OCI-LY7 (cell line): ENCODE results near the gene CCDC12. TPM values are rescaled to one million over a fixed set of nuclear protein-coding genes. Genes with fewer than 3 reads are reported as not detected.

Source experiments
- BruUV-seq: library from RNA; stranded (reverse); fragments of 400-500 nt; replicated peaks from 2 replicates; lab custom pipeline; 2021; lab: Mats Ljungman, UMichigan
- CTCF ChIA-PET: fragments of 300-600 bp; sonication (Branson Sonifier 250); formaldehyde crosslinking; loops from one replicate; lab custom pipeline; 2022; ENCODE audit warnings: antibody characterized with exemption; ENCODE audit not compliant: unreplicated experiment; lab: Charles Lee
- POLR2A ChIA-PET: fragments of 300-600 bp; sonication (Branson Sonifier 250); formaldehyde crosslinking; loops from one replicate; lab custom pipeline; 2022; ENCODE audit warnings: antibody characterized with exemption; lab: Charles Lee
- DNase-seq: peaks from one replicate; pipeline ENCODE4 v3.0.0-alpha.2; 2015; ENCODE audit warnings: low spot score
- H2AFZ ChIP-seq: fragments of 200-600 bp; sonication (generic), shearing (Covaris generic); 2 replicates; pipeline ENCODE4 v1.6.1; 2014; ENCODE audit warnings: mild to moderate bottlenecking, antibody characterized with exemption, low read length, moderate library complexity
- H3K27ac ChIP-seq: fragments of 200-600 bp; sonication (generic); 2 replicates; pipeline ENCODE4 v1.5.1; 2014; ENCODE audit warnings: mixed run types, low read depth, mild to moderate bottlenecking, moderate library complexity, low read length, inconsistent platforms; ENCODE audit not compliant: poor library complexity, severe bottlenecking
- H3K36me3 ChIP-seq: fragments of 200-600 bp; sonication (generic); 2 replicates; pipeline ENCODE4 v1.6.1; 2014; ENCODE audit warnings: mild to moderate bottlenecking, antibody characterized with exemption, low read length, moderate library complexity, mixed read lengths; ENCODE audit not compliant: insufficient read depth
- H3K4me1 ChIP-seq: fragments of 200-600 bp; sonication (generic); 2 replicates; pipeline ENCODE4 v1.5.1; 2014; ENCODE audit warnings: mild to moderate bottlenecking, low read length; ENCODE audit not compliant: insufficient read depth, poor library complexity, severe bottlenecking
- H3K4me2 ChIP-seq: fragments of 200-600 bp; sonication (generic); 2 replicates; pipeline ENCODE4 v1.6.1; 2014; ENCODE audit warnings: mild to moderate bottlenecking, low read length
- H3K4me3 ChIP-seq: fragments of 200-600 bp; sonication (generic); 2 replicates; pipeline ENCODE4 v1.5.1; 2014; ENCODE audit warnings: mild to moderate bottlenecking, low read depth, low read length; ENCODE audit not compliant: poor library complexity, severe bottlenecking
- H3K79me2 ChIP-seq: fragments of 200-600 bp; sonication (generic); 2 replicates; pipeline ENCODE4 v1.6.1; 2016; ENCODE audit warnings: low read depth, mild to moderate bottlenecking, low read length, moderate library complexity, mixed read lengths; ENCODE audit not compliant: insufficient read depth
- H3K9me2 ChIP-seq: fragments of 200-600 bp; sonication (generic); 2 replicates; pipeline ENCODE4 v1.6.1; 2016; ENCODE audit warnings: mild to moderate bottlenecking, low read length, mixed read lengths; ENCODE audit not compliant: insufficient read depth
- H3K9me3 ChIP-seq: fragments of 200-600 bp; sonication (generic); 2 replicates; pipeline ENCODE4 v1.6.1; 2014; ENCODE audit warnings: mild to moderate bottlenecking, mixed run types, low read length, mixed read lengths
- H4K20me1 ChIP-seq: fragments of 200-600 bp; sonication (generic); 2 replicates; pipeline ENCODE4 v1.6.1; 2014; ENCODE audit warnings: mild to moderate bottlenecking, antibody characterized with exemption, low read length, moderate library complexity, mixed read lengths; ENCODE audit not compliant: insufficient read depth
- EZH2phosphoT487 ChIP-seq: fragments of 200-600 bp; sonication (generic); IDR thresholded peaks from 2 replicates; pipeline ENCODE4 v1.6.1; 2018; ENCODE audit warnings: low read depth, borderline replicate concordance, mild to moderate bottlenecking, mixed run types, antibody characterized with exemption, low read length, moderate library complexity, mixed read lengths
- intact Hi-C: fragments of 100-400 bp; cut with micrococcal nuclease; formaldehyde crosslinking; loops from one replicate; pipeline ENCODE4 v1.10.0; 2022; ENCODE audit not compliant: unreplicated experiment
- total RNA-seq, 2 experiments: library from RNA; depleted of rRNA in 1 of 2; stranded (reverse); fragments of >200 nt in 1 of 2; shearing (Covaris generic) in 1 of 2; gene quantifications; 2 replicates each; pipeline ENCODE4 v1.2.3, GENCODE V29; 2014 to 2022
- TF ChIP-seq, protein P1 (sequence below): fragments of 200-600 bp; sonication (generic); conservative IDR thresholded peaks from 2 replicates; pipeline ENCODE4 v1.5.1; 2014; ENCODE audit warnings: mild to moderate bottlenecking, antibody characterized with exemption, low read length, moderate library complexity, mixed read lengths

Gene CCDC12
- total RNA-seq, 2 experiments from 2014 or later: 74.9 to 116 TPM

GRCh38 chr3:47007482-47008233, 31.1 kb upstream of the CCDC12 start:
- H3K4me3 ChIP-seq: no peak overlapping the region
- peaks cover 72% of the 10 kb centered on the region; the same call in 1 of the 2 replicates for H3K36me3 ChIP-seq
- ChIA-PET CTCF (no interaction called here), POLR2A (interaction anchor here (0.5 to 0.6 kb wide), 2 partner anchors 25 to 312 kb away, joined by 5 to 6 read pairs; no protein-coding TSS in a partner anchor)
- intact Hi-C loops: no loop called here
- no peak overlapping the region for H3K4me2 ChIP-seq
- no peak overlapping the region for H3K27ac ChIP-seq
- H3K4me1 ChIP-seq: peaks cover 11% of the 10 kb centered on the region
- BruUV-seq: no TSS peak
- no peak overlapping the region for H2AFZ ChIP-seq
- DNase-seq: no peak
- no peaks in the 10 kb centered on the region for H3K79me2 ChIP-seq
- H3K9me2 ChIP-seq: no peaks in the 10 kb centered on the region
- no peak for TF ChIP-seq EZH2phosphoT487
- TF ChIP-seq, protein P1, sequence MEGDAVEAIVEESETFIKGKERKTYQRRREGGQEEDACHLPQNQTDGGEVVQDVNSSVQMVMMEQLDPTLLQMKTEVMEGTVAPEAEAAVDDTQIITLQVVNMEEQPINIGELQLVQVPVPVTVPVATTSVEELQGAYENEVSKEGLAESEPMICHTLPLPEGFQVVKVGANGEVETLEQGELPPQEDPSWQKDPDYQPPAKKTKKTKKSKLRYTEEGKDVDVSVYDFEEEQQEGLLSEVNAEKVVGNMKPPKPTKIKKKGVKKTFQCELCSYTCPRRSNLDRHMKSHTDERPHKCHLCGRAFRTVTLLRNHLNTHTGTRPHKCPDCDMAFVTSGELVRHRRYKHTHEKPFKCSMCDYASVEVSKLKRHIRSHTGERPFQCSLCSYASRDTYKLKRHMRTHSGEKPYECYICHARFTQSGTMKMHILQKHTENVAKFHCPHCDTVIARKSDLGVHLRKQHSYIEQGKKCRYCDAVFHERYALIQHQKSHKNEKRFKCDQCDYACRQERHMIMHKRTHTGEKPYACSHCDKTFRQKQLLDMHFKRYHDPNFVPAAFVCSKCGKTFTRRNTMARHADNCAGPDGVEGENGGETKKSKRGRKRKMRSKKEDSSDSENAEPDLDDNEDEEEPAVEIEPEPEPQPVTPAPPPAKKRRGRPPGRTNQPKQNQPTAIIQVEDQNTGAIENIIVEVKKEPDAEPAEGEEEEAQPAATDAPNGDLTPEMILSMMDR: no peak
- H3K9me3 ChIP-seq: no peaks in the 10 kb centered on the region
- H4K20me1 ChIP-seq: no peaks in the 10 kb centered on the region

DNA sequence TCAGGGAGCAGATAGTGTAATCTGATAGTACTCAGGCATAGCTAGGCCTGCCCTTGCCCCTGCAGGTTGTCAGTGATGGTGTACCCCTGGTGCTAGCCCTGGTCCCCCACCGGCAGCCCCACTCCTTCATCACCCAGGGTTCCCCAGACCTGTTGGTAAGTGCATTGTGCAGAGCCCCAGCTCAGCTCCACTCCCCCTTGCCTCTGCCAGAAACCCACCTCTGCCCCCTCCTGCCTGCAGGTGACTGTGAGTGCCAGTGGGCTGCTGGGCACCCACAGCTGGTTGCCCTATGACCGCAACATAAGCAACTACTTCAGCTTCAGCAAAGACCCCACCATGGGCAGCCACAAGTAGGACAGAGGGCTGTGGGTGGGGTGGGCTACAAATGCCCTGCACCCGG, 30.5 kb upstream of the CCDC12 start:
- no peak for TF ChIP-seq EZH2phosphoT487
- TF ChIP-seq, protein P1: no peak
- H3K9me2 ChIP-seq: no peaks in the 10 kb centered on the region
- peaks cover 77% of the 10 kb centered on the region for H3K36me3 ChIP-seq
- no peak overlapping the region for H3K4me3 ChIP-seq
- no peaks in the 10 kb centered on the region for H4K20me1 ChIP-seq
- no peak for DNase-seq
- H3K4me1 ChIP-seq: peaks cover 11% of the 10 kb centered on the region
- H3K4me2 ChIP-seq: no peak overlapping the region
- BruUV-seq: no TSS peak
- intact Hi-C loops: no loop called here
- CTCF ChIA-PET: no interaction called here
- H3K27ac ChIP-seq: no peak overlapping the region
- POLR2A ChIA-PET: interaction anchor here (0.6 kb wide), 1 partner anchor 26 kb away, joined by 6 read pairs; no protein-coding TSS in a partner anchor
- H2AFZ ChIP-seq: no peak overlapping the region
- no peaks in the 10 kb centered on the region for H3K9me3 ChIP-seq
- H3K79me2 ChIP-seq: no peaks in the 10 kb centered on the region

GRCh38 chr3:47006145-47006651, 29.7 kb upstream of the CCDC12 start:
- H3K36me3 ChIP-seq: peaks cover 85% of the 10 kb centered on the region
- no peak for DNase-seq
- TF ChIP-seq, protein P1: no peak
- TF ChIP-seq EZH2phosphoT487: no peak
- POLR2A ChIA-PET: interaction anchor here (0.5 kb wide), 1 partner anchor 33 kb away, joined by 3 read pairs; no protein-coding TSS in a partner anchor
- no TSS peak for BruUV-seq
- no peak overlapping the region for H3K4me3 ChIP-seq
- no peaks in the 10 kb centered on the region for H3K9me3 ChIP-seq
- H3K79me2 ChIP-seq: no peaks in the 10 kb centered on the region
- intact Hi-C loops: no loop called here
- no peak overlapping the region for H3K27ac ChIP-seq
- H4K20me1 ChIP-seq: no peaks in the 10 kb centered on the region
- H2AFZ ChIP-seq: no peak overlapping the region
- H3K9me2 ChIP-seq: no peaks in the 10 kb centered on the region
- H3K4me1 ChIP-seq: peaks cover 11% of the 10 kb centered on the region
- CTCF ChIA-PET: no interaction called here
- H3K4me2 ChIP-seq: no peak overlapping the region
